Measurements from ENCODE around the gene MCU.
"Not testable (repeated sequence)": the region's sequence is repeated elsewhere in the genome, so short reads cannot be mapped to it uniquely, and the experiment has no call there.

The MCU gene

GRCh38 chr10:72687035-72687434 is 4.9 kb upstream of the MCU start:
- DNase-seq = no peak

- DNase-seq = no peak
These were observed 3.7 kb upstream of the MCU start for GRCh38 chr10:72688208-72688651.

- no peak for DNase-seq
These were observed 2.3 kb upstream of the MCU start for GRCh38 chr10:72689660-72690059.

GRCh38 chr10:72690071-72690755 is 1.7 kb upstream of the MCU start:
- DNase-seq = no peak

- no peak for DNase-seq
These were observed 477 bp upstream of the MCU start for GRCh38 chr10:72691470-72691862.

- no peak for DNase-seq
These were observed 726 bp downstream of the MCU start for GRCh38 chr10:72692744-72692993.

DNA sequence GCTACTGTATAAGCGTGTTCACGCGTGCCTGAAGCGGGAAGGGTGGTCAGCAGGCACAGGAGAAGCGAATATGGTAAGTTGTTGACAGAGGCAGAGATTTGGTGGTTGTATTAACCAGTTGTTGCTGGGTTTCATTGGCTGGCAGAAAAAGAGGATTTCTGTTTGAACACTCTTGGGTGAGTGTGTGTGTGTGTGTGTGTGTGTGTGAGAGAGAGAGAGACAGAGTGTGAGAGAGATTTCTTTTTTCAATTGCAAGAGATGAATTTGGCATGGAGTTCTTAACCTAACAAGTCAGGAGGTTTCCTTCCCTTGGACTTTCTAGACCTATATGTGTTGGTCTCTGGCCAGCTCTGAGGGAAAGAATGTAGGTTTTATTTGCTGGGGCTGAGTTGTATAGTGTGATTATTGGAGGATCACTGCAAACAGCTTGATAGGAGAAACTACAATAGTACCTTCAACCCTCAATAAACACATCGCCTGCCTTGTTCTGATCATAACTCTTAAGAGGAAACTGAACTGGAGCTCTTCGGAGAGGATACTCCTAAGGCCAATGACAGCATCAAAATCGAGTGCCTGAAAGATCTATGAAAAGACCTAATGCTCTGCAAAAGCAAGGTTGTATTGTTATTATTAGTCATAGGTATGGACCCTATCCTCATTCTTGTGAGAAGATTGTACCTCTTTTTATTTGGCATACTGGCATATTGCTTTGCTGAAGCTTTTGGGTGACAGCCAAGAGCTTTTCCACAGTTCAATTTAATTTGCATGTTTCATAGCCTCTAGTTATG is 1.2 kb downstream of the MCU start:
- peak in 1 of 2 donors; percentile 1 for DNase-seq

DNA sequence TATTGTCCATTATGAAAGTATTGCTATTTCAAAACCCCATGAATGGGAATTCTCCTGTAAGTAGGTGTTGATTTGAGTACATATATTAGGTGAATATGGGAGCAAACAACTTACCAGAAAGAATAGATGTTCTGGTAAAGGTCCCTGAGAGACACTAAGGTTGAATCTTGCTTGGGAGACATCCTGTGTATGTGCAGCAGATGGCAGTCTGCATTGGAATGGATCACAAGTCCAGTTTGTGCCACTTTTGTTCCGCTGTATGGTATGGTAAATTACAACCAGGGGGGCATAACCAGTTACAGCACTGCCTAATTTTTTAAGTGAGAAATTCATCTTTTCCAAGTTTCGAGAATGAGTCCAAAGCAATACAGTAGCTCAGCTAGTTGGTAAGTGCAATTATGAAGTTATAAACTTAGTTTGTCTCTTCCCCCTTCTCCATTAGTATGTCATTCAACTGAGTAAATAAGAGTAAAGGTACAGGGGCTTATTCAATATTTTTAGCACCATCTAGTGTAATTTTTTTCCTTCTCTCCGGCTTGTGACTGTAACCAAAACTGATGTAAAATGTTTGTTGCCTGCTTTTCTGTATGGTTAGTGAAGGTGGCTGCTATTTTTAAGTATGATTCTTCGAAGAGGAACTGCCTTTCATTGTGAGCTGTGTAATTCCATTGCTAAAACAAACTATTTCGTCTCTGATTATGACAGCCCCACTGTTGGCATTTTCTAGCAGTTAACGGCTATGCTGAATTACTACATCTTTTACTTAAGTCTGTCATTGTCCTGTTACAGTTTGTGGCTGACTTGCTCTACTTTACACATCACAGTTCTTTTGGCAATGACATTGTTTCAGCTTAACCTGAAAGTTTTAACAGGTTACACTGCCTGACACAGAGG is 2.8 kb downstream of the MCU start:
- no peak for DNase-seq

DNA sequence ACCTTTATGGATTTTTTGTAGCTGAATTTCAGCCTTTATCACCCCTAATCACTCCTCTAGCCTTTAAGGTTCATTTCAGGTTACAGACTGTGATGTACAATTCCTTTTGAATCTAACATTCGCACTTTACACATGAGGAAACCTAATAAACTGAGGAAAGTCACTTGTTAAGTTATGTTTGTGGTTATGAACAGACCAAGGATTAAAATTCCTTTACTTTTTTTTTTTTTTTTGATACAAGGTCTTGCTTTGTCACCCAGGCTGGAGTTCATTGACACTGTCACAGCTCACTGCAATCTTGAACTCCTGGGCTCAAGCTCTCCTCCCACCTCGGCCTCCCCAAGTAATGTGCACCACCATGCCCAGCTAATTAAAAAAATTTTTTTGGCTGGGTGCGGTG is 3.6 kb downstream of the MCU start:
- DNase-seq = no peak

- DNase-seq = no peak
These were observed 5.8 kb downstream of the MCU start for GRCh38 chr10:72697716-72698115.

- DNase-seq = not testable (repeated sequence)
These were observed 10.5 kb downstream of the MCU start for GRCh38 chr10:72702465-72702864.

DNA sequence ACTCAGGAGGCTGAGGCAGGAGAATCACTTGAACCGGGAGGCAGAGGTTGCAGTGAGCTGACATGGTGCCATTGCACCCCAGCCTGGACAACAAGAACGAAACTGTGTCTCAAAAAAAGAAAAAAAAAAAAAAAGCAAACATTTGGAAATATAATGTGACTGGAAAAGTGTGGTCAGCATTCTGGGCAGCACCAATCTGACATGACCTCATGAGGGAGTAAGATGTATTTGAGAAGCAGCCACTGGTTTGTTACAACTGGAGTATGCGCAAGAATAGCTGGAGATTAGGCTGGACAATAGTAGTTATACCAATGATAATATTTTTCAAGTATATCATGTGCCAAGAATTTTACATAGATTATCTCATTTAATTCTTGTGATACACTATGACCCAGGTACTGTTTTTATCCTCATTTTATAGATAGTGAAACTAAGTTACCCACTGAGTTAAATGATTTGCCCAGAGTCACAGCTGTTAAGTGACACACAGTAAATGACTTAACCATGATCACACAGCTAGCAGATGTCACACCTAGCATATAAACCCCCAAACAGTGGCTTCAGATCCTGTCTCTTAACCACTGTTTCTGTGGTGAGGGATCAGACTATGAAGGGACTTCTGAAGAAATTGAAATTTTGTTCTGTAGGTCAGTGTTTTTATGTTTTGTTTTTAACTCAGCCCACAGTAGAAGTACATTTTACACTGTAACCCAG is 11.1 kb downstream of the MCU start:
- no peak for DNase-seq

GRCh38 chr10:72704117-72704516 is 12.2 kb downstream of the MCU start:
- no peak for DNase-seq

DNA sequence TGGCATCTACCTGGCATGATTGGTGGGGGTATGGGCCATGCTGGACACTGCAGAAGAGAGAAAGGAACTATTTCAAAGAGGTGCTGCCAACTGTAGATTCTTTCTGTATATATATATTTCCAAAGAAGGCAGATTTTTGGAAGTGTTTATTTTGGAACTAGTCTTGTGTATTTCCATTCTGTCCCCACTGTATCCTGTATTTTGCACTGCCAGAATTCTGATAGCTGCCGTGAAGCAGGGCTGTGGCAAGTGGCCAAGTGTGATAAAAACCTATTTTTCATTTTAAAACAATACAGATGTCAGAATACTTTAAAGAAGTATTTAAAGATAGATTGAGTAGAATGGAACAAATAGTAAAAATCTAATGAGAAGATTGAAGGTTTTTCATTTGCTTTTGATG is 17.1 kb downstream of the MCU start:
- DNase-seq = no peak

- DNase-seq = no peak
These were observed 20.2 kb downstream of the MCU start for GRCh38 chr10:72712136-72712535.

- DNase-seq = no peak
These were observed 28.1 kb downstream of the MCU start for GRCh38 chr10:72719941-72720592.

DNA sequence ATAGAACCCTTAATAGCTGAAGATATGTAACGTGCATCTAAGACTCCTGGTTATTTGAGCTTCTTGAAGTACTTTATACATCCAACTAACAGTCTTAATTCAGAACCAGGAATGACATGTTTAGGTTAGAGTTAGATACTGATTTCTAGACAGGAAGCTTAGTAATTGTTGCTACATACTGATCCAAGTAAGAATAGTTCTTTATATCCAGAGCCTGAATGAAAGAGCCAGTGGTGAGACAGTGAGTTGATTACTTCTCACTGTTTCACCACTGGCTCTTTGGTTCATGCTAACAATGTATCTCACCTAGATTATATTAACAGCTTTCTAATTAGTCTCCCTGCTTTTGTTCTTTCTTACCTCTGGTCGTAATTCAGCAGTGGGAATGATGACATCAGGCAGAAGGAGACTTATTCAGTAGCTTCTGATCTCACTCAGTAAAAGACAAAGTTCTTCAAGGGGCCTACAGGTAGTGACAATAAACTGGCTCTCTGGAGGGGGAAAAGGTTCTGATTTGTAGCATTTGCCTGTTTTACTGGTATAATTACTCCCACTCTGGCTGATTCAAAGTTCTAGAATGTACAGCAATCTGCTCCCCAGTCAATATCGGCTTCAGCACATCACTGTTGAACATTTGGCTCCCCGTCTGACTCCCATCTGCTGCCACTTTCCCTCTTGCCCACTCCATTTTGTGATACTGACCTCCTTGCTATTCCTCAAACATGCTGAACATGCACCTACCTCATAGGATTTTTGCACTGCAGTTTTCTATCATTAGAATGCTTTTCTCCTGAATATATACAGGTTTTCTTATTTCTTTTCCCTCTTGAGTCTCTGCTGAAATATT is 29.1 kb downstream of the MCU start:
- no peak for DNase-seq

DNA sequence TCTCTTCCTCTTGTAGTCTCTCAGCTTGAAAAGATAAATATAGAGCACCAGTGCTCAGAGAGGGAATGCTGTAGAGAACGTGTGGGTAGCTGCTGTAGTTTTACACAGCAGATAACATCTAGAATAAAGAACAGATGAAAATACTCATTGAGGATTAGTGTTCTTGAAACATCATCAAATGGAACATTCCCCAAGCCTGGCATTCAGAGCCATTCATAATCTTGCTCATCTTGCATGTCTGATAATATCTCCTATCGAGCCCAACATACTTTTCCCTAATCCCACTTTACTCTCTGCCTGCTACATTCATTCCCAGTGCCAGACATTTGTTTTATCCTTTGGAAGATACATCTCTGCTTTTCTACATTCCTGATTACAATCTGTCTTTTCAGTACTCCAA is 35.2 kb downstream of the MCU start:
- DNase-seq = no peak

DNA sequence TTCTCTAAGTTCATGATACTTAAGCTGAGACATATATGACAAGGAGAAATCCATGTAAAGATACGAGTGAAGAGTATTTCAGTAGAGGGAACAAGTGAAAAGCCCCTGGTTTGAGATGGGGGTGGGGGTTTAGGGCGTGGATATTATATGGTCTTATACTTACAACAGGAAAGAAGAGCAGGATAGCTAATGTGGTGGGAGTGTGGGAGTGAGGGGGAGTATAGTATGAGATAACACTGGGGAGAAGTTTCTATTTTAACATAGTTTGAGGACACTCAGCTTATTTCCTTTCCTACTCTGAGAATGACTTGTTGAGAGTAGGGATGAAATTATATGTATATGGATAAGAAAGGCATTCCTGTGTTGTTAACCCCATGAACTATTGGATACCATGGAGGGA is 36.5 kb downstream of the MCU start:
- no peak for DNase-seq

GRCh38 chr10:72729528-72729927 is 37.6 kb downstream of the MCU start:
- DNase-seq = peak in 1 of 2 donors; percentile 19

DNA sequence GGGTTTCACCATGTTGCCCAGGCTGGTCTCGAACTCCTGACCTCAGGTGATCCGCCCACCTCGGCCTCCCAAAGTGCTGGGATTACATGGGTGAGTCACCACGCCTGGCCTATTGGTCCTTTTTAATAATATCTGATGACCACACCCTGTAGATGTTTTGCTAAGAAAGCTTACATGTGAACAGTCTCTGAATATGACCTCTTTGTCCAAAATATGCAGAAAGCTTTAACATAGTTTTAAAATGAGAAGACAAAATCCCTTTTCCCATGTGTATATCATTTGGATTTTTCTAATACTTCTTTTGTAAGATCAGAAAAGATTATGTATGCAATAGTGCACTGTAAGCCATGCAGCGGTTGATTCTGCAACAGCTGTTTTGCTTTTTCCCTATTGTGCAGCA is 38.5 kb downstream of the MCU start:
- DNase-seq = no peak
